Measurements from ENCODE around the gene TMEM140. TPM values are rescaled to one million over a fixed set of nuclear protein-coding genes. Genes with fewer than 3 reads are reported as not detected.

The TMEM140 gene
- total and polyA plus RNA-seq, 2 of the 13 experiments (the other 11 are each of a cell fraction or from before 2014, with no cell fraction given): 9.2 to 21.7 TPM

GRCh38 chr7:135211179-135211945 lies 63.5 kb downstream of the TMEM140 start, which contains the start of gene WDR91 (continued):
- TF ChIP-seq PAXIP1 (CRISPR knock-in tag; conservative IDR thresholded peaks at IDR 0.05) (0 out of 2 replicates have a peak, but pooled peaks have one; percentile 24), MEIS1 (CRISPR knock-in tag; IDR thresholded peaks at IDR 0.05; ENCODE audit: borderline replicate concordance) (no peak; the same call in 1 of the 2 replicates), REST (IDR thresholded peaks at IDR 0.05; ENCODE audit: borderline replicate concordance in 1 of 2, low read depth in 1 of 2, low read length in 2 of 2) (peak in 1 of 2 experiments; percentile 42; a peak in 1 of 4 replicates), ZFP1 (CRISPR knock-in tag; IDR thresholded peaks at IDR 0.05) (no peak), ZNF276 (CRISPR knock-in tag; IDR thresholded peaks at IDR 0.05; ENCODE audit: low read depth) (0 out of 2 replicates have a peak, but pooled peaks have one; percentile 63), E2F1 (CRISPR knock-in tag; IDR thresholded peaks at IDR 0.05) (no peak), KMT2A (CRISPR knock-in tag; IDR thresholded peaks at IDR 0.05) (peak; percentile 67; the same call in 1 of the 2 replicates), ZNF280B (CRISPR knock-in tag; IDR thresholded peaks at IDR 0.05; ENCODE audit: borderline replicate concordance) (peak; percentile 51; the same call in 1 of the 2 replicates), HOXA9 (CRISPR knock-in tag; IDR thresholded peaks at IDR 0.05; ENCODE audit: borderline replicate concordance) (no peak), ZNF687 (CRISPR knock-in tag; IDR thresholded peaks at IDR 0.05) (peak; percentile 84)
